DMS53 treated with DMSO at 0.1 percent for 48 hours (cell line): ENCODE data around the gene OPN1MW3.
"Not testable (repeated sequence)": the region's sequence is repeated elsewhere in the genome, so short reads cannot be mapped to it uniquely, and the experiment has no call there.

Experiments
- DNase-seq: peaks from one replicate; lab custom pipeline; 2025; ENCODE audit not compliant: unreplicated experiment; lab: John Stamatoyannopoulos, UW

OPN1MW3 gene

GRCh38 chrX:154295664-154296310 lies 38.4 kb downstream of the OPN1MW3 start, which contains the start of gene TKTL1:
TSS of gene TKTL1 (plus strand) at chrX:154295795. CDS start at chrX:154295860, 65 bp downstream.
- DNase-seq: no peak

- no peak for DNase-seq
Observed at GRCh38 chrX:154296731-154297130, 39.3 kb downstream of the OPN1MW3 start.

- no peak for DNase-seq
Observed at GRCh38 chrX:154298312-154298711, 40.9 kb downstream of the OPN1MW3 start.

- no peak for DNase-seq
Observed at GRCh38 chrX:154300816-154301215, 43.4 kb downstream of the OPN1MW3 start.

GRCh38 chrX:154302998-154303397 lies 45.6 kb downstream of the OPN1MW3 start:
- not testable (repeated sequence) for DNase-seq

GRCh38 chrX:154303476-154303875 lies 46.1 kb downstream of the OPN1MW3 start:
- no peak for DNase-seq

- DNase-seq: no peak
Observed at GRCh38 chrX:154304846-154305245, 47.5 kb downstream of the OPN1MW3 start.

- no peak for DNase-seq
Observed at GRCh38 chrX:154305541-154306205, 48.3 kb downstream of the OPN1MW3 start.

GRCh38 chrX:154307202-154307601 lies 49.8 kb downstream of the OPN1MW3 start:
- no peak for DNase-seq

GRCh38 chrX:154308108-154308946 lies 50.9 kb downstream of the OPN1MW3 start:
- no peak for DNase-seq

GRCh38 chrX:154309041-154309775 lies 51.8 kb downstream of the OPN1MW3 start:
- no peak for DNase-seq

GRCh38 chrX:154310616-154311536 lies 53.5 kb downstream of the OPN1MW3 start:
- DNase-seq: no peak

GRCh38 chrX:154312116-154312515 lies 54.7 kb downstream of the OPN1MW3 start:
- no peak for DNase-seq

- DNase-seq: no peak
Observed at GRCh38 chrX:154313147-154313546, 55.8 kb downstream of the OPN1MW3 start.

- no peak for DNase-seq
Observed at GRCh38 chrX:154315416-154315815, 58.0 kb downstream of the OPN1MW3 start.

- DNase-seq: no peak
Observed at GRCh38 chrX:154317391-154317995, 60.1 kb downstream of the OPN1MW3 start.

GRCh38 chrX:154320406-154320805 lies 63.0 kb downstream of the OPN1MW3 start:
- no peak for DNase-seq
